Adipose tissue (tissue), 3 donors: ENCODE measurements around the gene CILP. TPM values are rescaled to one million over a fixed set of nuclear protein-coding genes. Genes with fewer than 3 reads are reported as not detected.
A peak's percentile ranks its signal among the peaks of the same experiment; 100 is the strongest.
"Not testable (repeated sequence)": the region's sequence is repeated elsewhere in the genome, so short reads cannot be mapped to it uniquely, and the experiment has no call there.

Source experiments
- H3K27ac ChIP-seq: one replicate; pipeline ENCODE4 v1.5.1; 2013; ENCODE audit warnings: low read depth, low read length
- WGBS, 3 donors: extraction: QIAGEN DNeasy Blood & Tissue Kit; methylation state at CpG; one replicate each; pipeline ENCODE4 v1.1.7; 2013; 5-methylcytosine and 5-hydroxymethylcytosine counted together
- polyA plus RNA-seq, 3 donors: library from polyadenylated mRNA; stranded (reverse); fragments of 200-250 nt; gene quantifications; one replicate each; pipeline ENCODE4 v1.2.3, GENCODE V29; 2013
- donor health status: healthy with polysubstance abuse.
- donor health status: Bipolar disorder and iron deficiency.
- donor health status: healthy.

Gene CILP
- polyA plus RNA-seq: 10 to 100 TPM in 2 of 3 donors, 1 to 10 TPM in 1; 2.6 to 20.0 (median 13.0) TPM

- peak within 1 kb of the TSS; percentile 11 for H3K27ac ChIP-seq
- 62 to 83% (median 67%) methylated on average over 8 of the region's 8 CpGs for WGBS, 3 donors
These were observed at the start of gene CILP for GRCh38 chr15:65210770-65211481. Gene CILP (minus strand): TSS chr15:65211473. CDS start chr15:65209755, 1,718 bp downstream.

- H3K27ac ChIP-seq: no peak overlapping the region
- WGBS, 3 donors: 91 to 94% (median 94%) methylated on average over 6 of the region's 6 CpGs
These were observed 49.7 kb upstream of the CILP start for GRCh38 chr15:65260968-65261367.

- 59 to 87% (median 69%) methylated on average over 7 of the region's 7 CpGs for WGBS, 3 donors
- no peak overlapping the region for H3K27ac ChIP-seq
These were observed 48.1 kb upstream of the CILP start for GRCh38 chr15:65259367-65259797.

- whole genome bisulfite sequencing, 3 donors: 45 to 79% (median 55%) methylated on average over 5 of the region's 5 CpGs
- no peak overlapping the region for H3K27ac ChIP-seq
These were observed 47.3 kb upstream of the CILP start for GRCh38 chr15:65258375-65259262.

- no peak overlapping the region for H3K27ac ChIP-seq
- 81 to 98% (median 93%) methylated on average over 7 of the region's 7 CpGs for WGBS, 3 donors
These were observed 44.3 kb upstream of the CILP start for GRCh38 chr15:65255486-65256140.

- 37 to 79% (median 39%) methylated on average over 1 of the region's 1 CpG for WGBS, 3 donors
These were observed 43.5 kb upstream of the CILP start for GRCh38 chr15:65254758-65255157.

GRCh38 chr15:65254356-65254755, 43.1 kb upstream of the CILP start:
- peak overlapping the region; percentile 22 for H3K27ac ChIP-seq
- WGBS, 3 donors: 47 to 62% (median 52%) methylated on average over 4 of the region's 4 CpGs

More at GRCh38 chr15:65254758-65255157, 43.5 kb upstream of the CILP start:
- H3K27ac ChIP-seq: peak overlapping the region; percentile 22

GRCh38 chr15:65249641-65250040, 38.4 kb upstream of the CILP start:
- no peak overlapping the region for H3K27ac ChIP-seq
- 82 to 92% (median 84%) methylated on average over 2 of the region's 2 CpGs for WGBS, 3 donors

GRCh38 chr15:65248511-65249255, 37.4 kb upstream of the CILP start:
- WGBS, 3 donors: 69 to 82% (median 79%) methylated on average over 9 of the region's 9 CpGs
- no peak overlapping the region for H3K27ac ChIP-seq

- 97 to 99% (median 98%) methylated on average over 6 of the region's 6 CpGs for WGBS, 3 donors
- no peak overlapping the region for H3K27ac ChIP-seq
These were observed 35.7 kb upstream of the CILP start for GRCh38 chr15:65246939-65247338.

GRCh38 chr15:65246026-65246714, 34.9 kb upstream of the CILP start:
- 79 to 94% (median 83%) methylated on average over 8 of the region's 8 CpGs for WGBS, 3 donors
- no peak overlapping the region for H3K27ac ChIP-seq

GRCh38 chr15:65245096-65245856, 34.0 kb upstream of the CILP start:
- WGBS, 3 donors: 64 to 87% (median 67%) methylated on average over 11 of the region's 11 CpGs
- H3K27ac ChIP-seq: no peak overlapping the region

GRCh38 chr15:65244638-65245037, 33.4 kb upstream of the CILP start:
- peak overlapping the region; percentile 43 for H3K27ac ChIP-seq

- 95 to 99% (median 96%) methylated on average over 6 to 8 of the region's 8 CpGs for whole genome bisulfite sequencing, 3 donors
- not testable (repeated sequence) for H3K27ac ChIP-seq
These were observed 25.2 kb upstream of the CILP start for GRCh38 chr15:65236443-65236842.

- WGBS, 3 donors: 56 to 78% (median 63%) methylated on average over 5 of the region's 5 CpGs
- H3K27ac ChIP-seq: no peak overlapping the region
These were observed 22.4 kb upstream of the CILP start for GRCh38 chr15:65233696-65234095.

- WGBS, 3 donors: 74 to 95% (median 94%) methylated on average over 3 of the region's 3 CpGs
- H3K27ac ChIP-seq: no peak overlapping the region
These were observed 21.2 kb upstream of the CILP start for GRCh38 chr15:65232520-65232919.

GRCh38 chr15:65231306-65231705, 20.0 kb upstream of the CILP start:
- 84 to 96% (median 84%) methylated on average over 10 of the region's 10 CpGs for WGBS, 3 donors
- H3K27ac ChIP-seq: no peak overlapping the region
